Activated CD8-positive, alpha-beta T cell treated with anti-CD3 and anti-CD28 coated beads for 36 hours (primary cell): ENCODE results near the gene GTF2A1. TPM values are rescaled to one million over a fixed set of nuclear protein-coding genes. Genes with fewer than 3 reads are reported as not detected.
"Not testable (repeated sequence)": the region's sequence is repeated elsewhere in the genome, so short reads cannot be mapped to it uniquely, and the experiment has no call there.

Source experiments
- ATAC-seq: fragments of 200-7000 bp; cut with Tn5 transposase; one replicate; pipeline ENCODE4 v1.10.0; 2021; ENCODE audit warnings: mild to moderate bottlenecking, moderate library complexity
- CTCF ChIA-PET: fragments of 350-600 bp; sonication (Branson Sonifier 250); formaldehyde crosslinking; loops from one replicate; lab custom pipeline; 2021; ENCODE audit warnings: antibody characterized with exemption; lab: Charles Lee
- POLR2A ChIA-PET: fragments of 350-600 bp; sonication (Branson Sonifier 250); formaldehyde crosslinking; loops from one replicate; lab custom pipeline; 2021; ENCODE audit warnings: antibody characterized with exemption; lab: Charles Lee
- DNase-seq: peaks from one replicate; pipeline ENCODE4 v3.0.0-alpha.2; 2020
- H3K27ac Mint-ChIP-seq: one replicate; pipeline ENCODE4 v1.8.0; 2021; ENCODE audit warnings: mild to moderate bottlenecking, mixed read lengths
- H3K27me3 Mint-ChIP-seq: one replicate; pipeline ENCODE4 v1.8.0; 2021; ENCODE audit warnings: mixed read lengths
- H3K36me3 Mint-ChIP-seq: one replicate; pipeline ENCODE4 v1.8.0; 2021; ENCODE audit warnings: low read depth, mixed read lengths
- H3K4me1 Mint-ChIP-seq: one replicate; pipeline ENCODE4 v1.8.0; 2021; ENCODE audit warnings: low read depth, mixed read lengths
- H3K4me3 Mint-ChIP-seq: one replicate; pipeline ENCODE4 v1.8.0; 2021; ENCODE audit warnings: mild to moderate bottlenecking, moderate library complexity, mixed read lengths
- H3K9me3 Mint-ChIP-seq: one replicate; pipeline ENCODE4 v1.8.0; 2021; ENCODE audit warnings: mixed read lengths
- CTCF ChIP-seq: fragments of 200-600 bp; IDR thresholded peaks from one replicate; pipeline ENCODE4 v1.8.0; 2022; ENCODE audit warnings: antibody characterized with exemption, mild to moderate bottlenecking
- intact Hi-C: fragments of 100-400 bp; cut with micrococcal nuclease; formaldehyde crosslinking; loops from one replicate; pipeline ENCODE4 v1.10.0; 2022
- total RNA-seq, 2 experiments: library from RNA; stranded (reverse); gene quantifications; one replicate each; pipeline ENCODE4 v1.2.3, GENCODE V29; 2021

The GTF2A1 gene
- total RNA-seq, 2 experiments from 2014 or later, result 34.3 to 35.9 TPM

GRCh38 chr14:81256289-81256960 lies 35.7 kb upstream of the GTF2A1 start:
- H3K27ac Mint-ChIP-seq, result no peak overlapping the region
- no peak for TF ChIP-seq CTCF
- no peak overlapping the region for H3K4me3 Mint-ChIP-seq
- no peak for DNase-seq
- no peaks in the 10 kb centered on the region for H3K36me3 Mint-ChIP-seq
- CTCF ChIA-PET, result no interaction called here
- intact Hi-C loops, result no loop called here
- H3K27me3 Mint-ChIP-seq, result peaks cover 10% of the 10 kb centered on the region
- POLR2A ChIA-PET, result no interaction called here
- peaks cover 5% of the 10 kb centered on the region for H3K4me1 Mint-ChIP-seq
- no peaks in the 10 kb centered on the region for H3K9me3 Mint-ChIP-seq
- peak; percentile 55 for ATAC-seq

- Mint-ChIP-seq H3K4me3 (no peak overlapping the region), H3K27me3 (no peaks in the 10 kb centered on the region), H3K9me3 (no peaks in the 10 kb centered on the region), H3K4me1 (peaks cover 5% of the 10 kb centered on the region), H3K36me3 (no peaks in the 10 kb centered on the region), H3K27ac (no peak overlapping the region)
- ChIA-PET POLR2A (no interaction called here), CTCF (interaction anchor here (0.8 to 1.1 kb wide), 2 partner anchors 201 to 255 kb away, joined by 3 read pairs; no protein-coding TSS in a partner anchor)
- no peak for DNase-seq
- ATAC-seq, result no peak
- intact Hi-C loops, result no loop called here
- no peak for TF ChIP-seq CTCF
These were observed 31.5 kb upstream of the GTF2A1 start for GRCh38 chr14:81252278-81252677.

DNA sequence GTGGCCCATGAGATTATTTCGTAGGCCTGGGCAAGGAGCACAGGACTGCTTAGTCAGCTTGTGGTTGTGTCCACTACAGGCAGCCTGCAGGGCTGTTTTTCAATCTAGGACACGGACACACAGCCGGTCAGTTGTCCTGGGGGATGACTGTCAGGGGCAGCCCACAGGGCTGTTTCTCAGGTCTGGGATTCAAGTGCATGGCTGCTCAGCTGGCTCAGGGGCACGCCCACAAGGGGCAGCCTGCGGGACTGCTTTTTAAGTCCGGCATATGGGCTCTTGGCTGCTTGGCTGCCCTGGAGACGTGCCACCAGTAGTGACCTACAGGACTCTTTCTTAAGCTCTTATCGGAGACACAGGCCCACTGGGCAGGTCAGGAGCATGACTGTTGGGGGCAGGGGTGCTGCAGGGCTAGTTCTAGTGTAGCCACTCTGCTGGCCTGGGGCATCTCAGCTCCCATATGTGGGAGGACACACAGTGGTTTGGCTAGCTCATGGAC lies 26.6 kb upstream of the GTF2A1 start:
- Mint-ChIP-seq H3K27me3 (peaks cover 3% of the 10 kb centered on the region), H3K36me3 (no peaks in the 10 kb centered on the region), H3K4me3 (no peak overlapping the region), H3K4me1 (no peaks in the 10 kb centered on the region), H3K27ac (no peak overlapping the region), H3K9me3 (peaks cover 7% of the 10 kb centered on the region)
- DNase-seq (no peak), ATAC-seq (no peak)
- POLR2A ChIA-PET, result no interaction called here
- CTCF ChIA-PET, result interaction anchor here (1.3 kb wide), 1 partner anchor 218 kb away, joined by 3 read pairs; no protein-coding TSS in a partner anchor
- TF ChIP-seq CTCF, result no peak
- intact Hi-C loops, result no loop called here

- Mint-ChIP-seq H3K4me1 (no peaks in the 10 kb centered on the region), H3K4me3 (no peak overlapping the region), H3K27ac (no peak overlapping the region), H3K36me3 (no peaks in the 10 kb centered on the region), H3K27me3 (peaks cover 3% of the 10 kb centered on the region), H3K9me3 (peaks cover 8% of the 10 kb centered on the region)
- intact Hi-C loops, result no loop called here
- TF ChIP-seq CTCF, result no peak
- ChIA-PET CTCF (interaction anchor here (1.3 kb wide), 1 partner anchor 218 kb away, joined by 3 read pairs; no protein-coding TSS in a partner anchor), POLR2A (no interaction called here)
- peak; percentile 55 for ATAC-seq
- peak; percentile 14 for DNase-seq
These were observed 25.9 kb upstream of the GTF2A1 start for GRCh38 chr14:81246461-81247270.

DNA sequence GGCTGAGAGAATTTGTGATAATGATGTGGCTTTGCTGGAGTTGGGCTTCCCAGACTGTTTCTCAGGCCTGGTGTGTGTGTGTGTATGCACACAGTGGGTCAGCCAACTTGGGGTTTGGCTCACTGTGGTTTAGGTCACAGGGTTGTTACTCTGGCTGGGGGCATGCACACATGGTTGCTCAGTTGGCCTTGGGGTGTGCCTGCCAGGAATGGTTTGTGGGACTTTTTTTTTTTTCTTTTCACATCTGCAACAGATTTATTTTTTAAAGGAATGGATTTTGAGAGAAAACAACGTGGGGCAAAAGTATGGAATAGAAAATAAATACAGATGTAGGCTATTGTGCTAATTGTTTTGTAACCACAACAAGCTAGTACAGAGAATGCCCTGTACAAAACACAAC lies 25.0 kb upstream of the GTF2A1 start:
- ChIA-PET CTCF (no interaction called here), POLR2A (no interaction called here)
- no peak for DNase-seq
- Mint-ChIP-seq H3K4me3 (no peak overlapping the region), H3K36me3 (no peaks in the 10 kb centered on the region), H3K9me3 (peaks cover 8% of the 10 kb centered on the region), H3K4me1 (no peaks in the 10 kb centered on the region), H3K27me3 (peaks cover 3% of the 10 kb centered on the region), H3K27ac (no peak overlapping the region)
- ATAC-seq, result no peak
- no peak for TF ChIP-seq CTCF
- intact Hi-C loops, result no loop called here

DNA sequence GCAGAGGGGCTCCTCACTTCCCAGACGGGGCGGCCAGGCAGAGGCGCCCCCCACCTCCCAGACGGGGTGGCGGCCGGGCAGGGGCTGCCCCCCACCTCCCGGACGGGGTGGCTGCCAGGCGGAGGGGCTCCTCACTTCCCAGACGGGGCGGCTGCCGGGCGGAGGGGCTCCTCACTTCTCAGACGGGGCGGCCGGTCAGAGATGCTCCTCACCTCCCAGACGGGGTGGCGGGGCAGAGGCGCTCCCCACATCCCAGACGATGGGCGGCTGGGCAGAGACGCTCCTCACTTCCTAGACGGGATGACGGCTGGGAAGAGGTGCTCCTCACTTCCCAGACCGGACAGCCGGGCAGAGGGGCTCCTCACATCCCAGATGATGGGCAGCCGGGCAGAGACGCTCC lies 23.7 kb upstream of the GTF2A1 start:
- H3K4me1 Mint-ChIP-seq, H3K27me3 Mint-ChIP-seq, H3K36me3 Mint-ChIP-seq, CTCF ChIA-PET, H3K9me3 Mint-ChIP-seq, H3K4me3 Mint-ChIP-seq, intact Hi-C loops, H3K27ac Mint-ChIP-seq, DNase-seq, ATAC-seq, POLR2A ChIA-PET: not testable (repeated sequence)
